Activated naive CD8-positive, alpha-beta T cell (primary cell): ENCODE results near the gene GGN.
"Not testable (repeated sequence)": the region's sequence is repeated elsewhere in the genome, so short reads cannot be mapped to it uniquely, and the experiment has no call there.

Experiments
- H3K27ac Mint-ChIP-seq: one replicate; pipeline ENCODE4 v1.8.0; 2021; ENCODE audit warnings: mixed read lengths
- H3K27me3 Mint-ChIP-seq: one replicate; pipeline ENCODE4 v1.8.0; 2021; ENCODE audit warnings: mixed read lengths
- H3K36me3 Mint-ChIP-seq: one replicate; pipeline ENCODE4 v1.8.0; 2021; ENCODE audit warnings: mixed read lengths
- H3K4me1 Mint-ChIP-seq: one replicate; pipeline ENCODE4 v1.8.0; 2021; ENCODE audit warnings: low read depth, mixed read lengths
- H3K4me3 Mint-ChIP-seq: one replicate; pipeline ENCODE4 v1.8.0; 2021; ENCODE audit warnings: mild to moderate bottlenecking, mixed read lengths
- H3K9me3 Mint-ChIP-seq: one replicate; pipeline ENCODE4 v1.8.0; 2021; ENCODE audit warnings: low read depth, mixed read lengths

Gene GGN, protein sequence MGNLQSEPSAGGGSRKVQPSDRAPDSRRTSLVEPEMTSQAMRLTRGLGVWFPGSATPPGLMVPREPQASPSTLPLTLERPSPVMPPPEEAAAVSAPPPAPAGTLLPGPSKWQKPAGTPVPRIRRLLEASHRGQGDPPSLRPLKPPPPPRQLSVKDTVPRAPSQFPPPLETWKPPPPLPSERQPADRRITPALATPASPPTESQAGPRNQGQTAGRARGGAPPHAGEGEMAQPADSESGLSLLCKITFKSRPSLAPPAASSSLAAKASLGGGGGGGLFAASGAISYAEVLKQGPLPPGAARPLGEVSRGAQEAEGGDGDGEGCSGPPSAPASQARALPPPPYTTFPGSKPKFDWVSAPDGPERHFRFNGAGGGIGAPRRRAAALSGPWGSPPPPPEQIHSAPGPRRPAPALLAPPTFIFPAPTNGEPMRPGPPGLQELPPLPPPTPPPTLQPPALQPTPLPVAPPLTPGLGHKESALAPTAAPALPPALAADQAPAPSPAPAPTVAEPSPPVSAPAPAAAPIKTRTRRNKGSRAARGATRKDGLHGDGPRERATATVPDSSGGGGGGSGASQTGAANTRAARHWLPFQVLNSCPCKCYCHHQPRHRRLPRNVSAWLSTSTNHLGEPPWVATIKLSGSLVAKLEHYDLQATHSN

DNA sequence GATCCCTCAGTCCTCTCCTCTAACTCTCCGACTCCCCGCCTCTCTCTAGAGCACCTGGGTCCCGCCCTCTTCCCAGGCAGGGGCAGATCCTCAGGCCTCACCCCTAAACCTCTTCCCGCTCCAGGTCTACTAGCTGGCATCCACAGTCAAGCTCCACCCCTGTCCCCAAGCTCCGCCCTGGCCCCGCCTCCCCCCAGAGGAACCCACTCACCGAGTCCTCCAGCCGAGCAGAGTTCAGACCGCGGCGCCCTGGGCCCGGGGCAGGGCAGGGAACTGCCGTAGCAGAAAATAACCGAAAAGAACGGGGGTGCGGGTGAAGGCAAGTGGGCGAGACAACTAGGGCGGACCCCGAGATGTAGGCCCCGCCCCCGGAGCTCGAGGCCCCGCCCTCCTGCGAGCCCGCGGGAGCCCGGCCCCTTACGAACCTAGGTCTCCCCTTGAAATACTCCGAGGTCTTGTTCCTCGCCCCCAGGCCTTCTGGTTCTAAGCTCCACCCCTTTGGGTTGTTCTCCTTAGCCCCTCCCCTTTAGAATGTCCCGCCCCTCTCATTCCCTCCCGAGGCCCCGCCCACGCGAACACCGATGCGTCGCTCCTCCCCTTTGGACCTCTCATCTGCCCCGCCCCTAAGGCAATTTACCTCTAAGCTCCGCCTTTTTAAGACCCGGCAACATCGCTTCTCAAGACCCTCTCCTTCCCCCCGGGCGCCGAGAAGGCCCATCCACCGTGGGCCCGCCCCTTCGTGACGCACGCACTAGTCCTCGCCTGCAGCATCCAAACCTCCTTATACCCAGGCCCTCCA lies at the start of gene GGN:
Gene GGN (minus strand): TSS at position 485 of the 799 bp plus-strand sequence. CDS start 773 bp downstream, outside the sequence.
- H3K27me3 Mint-ChIP-seq: peaks cover 3% of the 10 kb centered on the region

DNA sequence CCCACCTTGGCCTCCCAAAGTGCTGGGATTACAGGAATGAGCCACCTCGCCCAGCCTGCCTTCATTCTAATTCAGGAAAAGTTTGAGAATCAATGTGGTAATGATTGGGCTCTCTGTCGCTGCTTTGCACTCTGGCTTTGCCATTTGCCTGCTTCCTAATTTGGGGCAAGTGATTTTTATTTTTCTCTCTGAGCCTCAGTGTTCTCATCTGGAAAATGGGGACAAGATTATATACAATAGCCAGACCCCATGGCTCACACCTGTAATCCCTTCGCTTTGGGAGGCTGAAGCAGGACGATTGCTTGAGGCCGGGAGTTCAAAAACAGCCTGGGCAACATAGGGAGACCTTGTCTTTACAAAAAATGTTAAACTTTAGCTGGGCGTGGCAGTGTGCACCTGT lies 49.5 kb upstream of the GGN start:
- peaks cover 3% of the 10 kb centered on the region for H3K4me1 Mint-ChIP-seq
- H3K4me3 Mint-ChIP-seq: no peak overlapping the region
- H3K9me3 Mint-ChIP-seq: no peaks in the 10 kb centered on the region
- no peaks in the 10 kb centered on the region for H3K36me3 Mint-ChIP-seq
- H3K27me3 Mint-ChIP-seq: peaks cover 10% of the 10 kb centered on the region
- no peak overlapping the region for H3K27ac Mint-ChIP-seq

More for the DNA sequence above, at the start of gene GGN:
- no peaks in the 10 kb centered on the region for H3K9me3 Mint-ChIP-seq
- H3K4me3 Mint-ChIP-seq: peak within 1 kb of the TSS; percentile 91
- H3K4me1 Mint-ChIP-seq: peaks cover 18% of the 10 kb centered on the region
- H3K27ac Mint-ChIP-seq: peak within 1 kb of the TSS; percentile 28
- H3K36me3 Mint-ChIP-seq: peaks cover 10% of the 10 kb centered on the region

DNA sequence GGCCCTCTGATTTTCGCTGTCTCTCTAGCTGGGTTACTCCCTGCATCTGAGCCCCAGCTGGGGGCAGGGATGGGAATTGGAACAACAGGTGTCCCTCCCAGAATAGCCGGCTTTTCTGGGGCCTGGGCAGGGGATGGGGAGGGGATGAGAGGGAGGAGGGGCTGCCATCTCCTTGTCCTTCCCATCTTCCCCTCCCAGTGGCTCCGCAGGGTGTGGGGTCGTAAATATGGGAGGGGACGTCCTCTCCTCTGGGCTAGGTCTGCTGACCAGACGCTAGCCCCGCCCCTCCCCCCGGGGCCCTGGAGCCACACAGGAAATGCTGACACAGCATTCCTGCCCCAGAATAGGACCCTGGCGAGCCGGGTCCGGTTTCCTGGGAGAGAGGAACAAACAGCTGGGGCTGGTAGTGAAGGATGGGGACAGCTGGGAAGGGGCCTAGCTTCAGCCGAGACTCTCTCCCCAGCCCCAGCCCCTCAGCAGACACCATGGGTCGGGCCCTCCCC lies 46.8 kb upstream of the GGN start:
- H3K9me3 Mint-ChIP-seq: no peaks in the 10 kb centered on the region
- H3K4me1 Mint-ChIP-seq: peaks cover 5% of the 10 kb centered on the region
- no peak overlapping the region for H3K27ac Mint-ChIP-seq
- H3K36me3 Mint-ChIP-seq: no peaks in the 10 kb centered on the region
- H3K27me3 Mint-ChIP-seq: peaks cover 8% of the 10 kb centered on the region
- no peak overlapping the region for H3K4me3 Mint-ChIP-seq

DNA sequence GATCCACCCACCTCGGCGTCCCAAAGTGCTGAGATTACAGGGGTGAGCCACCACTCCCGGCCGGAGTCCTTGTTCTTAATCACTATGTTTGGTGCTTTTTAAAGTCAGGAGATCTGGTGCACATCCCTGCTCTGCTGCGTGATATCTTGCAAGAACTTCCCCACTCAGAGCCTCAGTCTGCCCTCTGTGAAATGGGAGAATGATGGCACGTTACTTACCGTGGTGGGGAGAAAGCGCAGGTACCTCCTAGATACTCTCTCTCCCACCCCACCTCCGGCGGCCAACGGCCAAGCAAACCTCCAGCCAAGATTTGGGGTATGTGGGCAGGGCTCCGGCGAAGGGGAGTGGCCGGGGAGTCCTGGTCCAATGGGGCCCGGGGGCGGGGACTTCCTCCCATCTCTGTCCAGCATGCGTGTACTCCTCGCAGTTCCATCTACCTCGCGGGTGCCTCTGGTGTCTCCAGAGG lies 45.5 kb upstream of the GGN start, which contains the start of gene RYR1:
Gene RYR1 (plus strand): TSS at position 424 of the 466 bp plus-strand sequence. CDS start 139 bp downstream, outside the sequence.
- H3K27ac Mint-ChIP-seq: no peak within 1 kb of the TSS
- no peaks in the 10 kb centered on the region for H3K36me3 Mint-ChIP-seq
- peaks cover 11% of the 10 kb centered on the region for H3K27me3 Mint-ChIP-seq

DNA sequence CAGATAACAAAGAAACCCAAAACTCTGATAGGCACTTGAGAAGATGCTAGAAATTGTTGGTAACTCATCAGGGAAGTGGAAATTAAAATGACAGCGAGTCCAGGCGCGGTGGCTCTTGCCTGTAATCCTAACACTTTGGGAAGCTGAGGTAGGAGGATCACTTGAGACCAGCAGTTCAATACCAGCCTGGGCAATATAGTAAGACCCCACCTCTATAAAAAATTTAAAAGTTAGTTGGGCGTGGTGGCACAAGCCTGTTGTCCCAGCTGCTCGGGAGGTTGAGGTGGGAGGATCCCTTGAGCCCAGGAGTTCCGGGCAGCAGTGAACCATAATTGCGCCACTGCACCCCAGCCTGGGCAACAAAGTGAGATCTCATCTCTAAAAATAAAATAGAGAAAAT lies 43.1 kb upstream of the GGN start:
- Mint-ChIP-seq H3K9me3 (no peaks in the 10 kb centered on the region), H3K36me3 (no peaks in the 10 kb centered on the region), H3K27me3 (peaks cover 8% of the 10 kb centered on the region), H3K27ac (no peak overlapping the region), H3K4me3 (no peak overlapping the region), H3K4me1 (peaks cover 22% of the 10 kb centered on the region)

More for the DNA sequence above, 45.5 kb upstream of the GGN start, which contains the start of gene RYR1:
- H3K9me3 Mint-ChIP-seq: no peaks in the 10 kb centered on the region
- H3K4me1 Mint-ChIP-seq: peaks cover 13% of the 10 kb centered on the region
- no peak within 1 kb of the TSS for H3K4me3 Mint-ChIP-seq

DNA sequence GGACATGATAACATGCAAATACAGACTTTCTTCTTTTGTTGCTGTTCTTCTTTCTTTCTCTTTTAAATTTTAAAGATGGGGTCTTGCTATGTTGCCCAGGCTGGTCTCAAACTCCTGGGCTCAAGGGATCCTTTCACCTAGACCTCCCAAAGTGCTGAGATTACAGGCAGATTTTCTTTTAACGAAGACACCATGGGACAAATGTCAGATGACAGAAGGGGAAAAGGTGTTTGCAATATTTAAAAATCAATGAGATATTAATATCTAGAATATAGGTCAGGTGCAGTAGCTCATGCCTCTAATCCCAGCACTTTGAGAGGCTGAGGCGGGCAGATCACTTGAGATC lies 42.0 kb upstream of the GGN start:
- no peaks in the 10 kb centered on the region for H3K9me3 Mint-ChIP-seq
- H3K4me3 Mint-ChIP-seq: no peak overlapping the region
- H3K27ac Mint-ChIP-seq: peak overlapping the region; percentile 93
- H3K36me3 Mint-ChIP-seq: no peaks in the 10 kb centered on the region
- H3K27me3 Mint-ChIP-seq: peaks cover 8% of the 10 kb centered on the region
- H3K4me1 Mint-ChIP-seq: peaks cover 25% of the 10 kb centered on the region

DNA sequence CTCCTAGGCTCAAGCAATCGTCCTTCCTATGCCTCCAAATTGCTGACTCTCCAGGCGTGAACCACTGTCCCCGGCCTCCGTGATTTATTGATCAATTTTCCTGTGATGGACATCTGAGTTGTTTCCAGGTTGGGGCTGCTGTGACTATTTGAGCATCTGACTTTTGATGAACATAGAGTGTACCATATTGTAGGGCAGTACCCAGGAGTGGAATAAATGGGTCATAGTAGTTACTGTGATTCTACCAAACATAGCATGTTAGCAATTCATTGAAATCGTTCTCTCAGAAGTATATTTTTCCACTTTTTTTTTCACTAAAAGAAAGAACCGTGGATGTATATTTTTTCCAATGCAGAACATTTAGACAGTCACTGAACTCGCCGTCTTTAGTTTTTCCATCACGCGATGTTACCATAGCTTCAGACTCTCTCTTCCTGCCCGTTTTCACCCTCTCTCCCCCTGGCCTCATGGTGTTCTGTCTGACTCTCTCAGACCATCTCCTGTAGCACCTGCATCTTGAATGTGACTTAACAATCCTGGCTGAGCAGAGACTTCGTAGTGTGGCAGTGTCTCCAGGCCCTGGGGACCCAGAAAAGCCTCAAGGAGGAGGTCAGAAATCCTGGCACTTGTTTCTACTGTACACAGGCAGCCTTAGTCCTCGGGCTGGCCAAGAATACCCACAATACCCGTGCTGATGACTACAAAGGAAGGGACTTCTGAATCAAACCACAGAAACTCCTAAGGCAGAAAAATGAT lies 41.4 kb upstream of the GGN start:
- Mint-ChIP-seq H3K27ac (peak overlapping the region; percentile 93), H3K9me3 (no peaks in the 10 kb centered on the region)

DNA sequence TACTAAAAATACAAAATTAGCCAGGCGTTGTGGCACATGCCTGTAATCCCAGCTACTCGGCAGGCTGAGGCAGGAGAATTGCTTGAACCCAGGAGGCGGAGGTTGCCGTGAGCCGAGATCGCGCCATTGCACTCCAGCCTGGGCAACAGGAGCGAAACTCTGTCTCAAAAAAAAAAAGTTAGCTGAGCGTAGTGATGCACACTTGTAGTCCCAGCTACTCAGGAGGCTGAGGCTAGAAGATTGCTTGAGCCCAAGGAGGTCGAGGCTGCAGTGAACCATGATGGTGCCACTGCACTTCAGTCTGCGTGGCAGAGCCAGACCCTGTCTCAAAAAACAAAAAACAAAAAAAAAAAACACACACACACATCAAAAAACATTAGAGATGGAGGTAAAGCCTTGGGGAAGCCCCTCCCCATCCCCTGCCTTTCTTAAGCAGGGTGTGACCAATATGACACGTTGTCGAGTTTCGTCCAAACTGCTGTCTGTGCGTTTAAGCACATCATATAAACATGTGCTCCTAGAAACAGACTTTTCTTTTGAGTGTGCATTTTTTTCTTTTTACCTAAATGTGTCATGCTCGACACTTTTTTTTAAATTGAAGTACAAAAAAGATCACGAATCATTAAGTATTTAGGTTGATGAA lies 39.3 kb upstream of the GGN start:
- not testable (repeated sequence) for H3K36me3 Mint-ChIP-seq, H3K27me3 Mint-ChIP-seq, H3K27ac Mint-ChIP-seq, H3K4me3 Mint-ChIP-seq, H3K9me3 Mint-ChIP-seq
- H3K4me1 Mint-ChIP-seq: peaks cover 21% of the 10 kb centered on the region

More for the DNA sequence above, 41.4 kb upstream of the GGN start:
- peak overlapping the region; percentile 42 for H3K4me3 Mint-ChIP-seq
- H3K27me3 Mint-ChIP-seq: peaks cover 7% of the 10 kb centered on the region
- H3K4me1 Mint-ChIP-seq: peaks cover 23% of the 10 kb centered on the region
- no peaks in the 10 kb centered on the region for H3K36me3 Mint-ChIP-seq

DNA sequence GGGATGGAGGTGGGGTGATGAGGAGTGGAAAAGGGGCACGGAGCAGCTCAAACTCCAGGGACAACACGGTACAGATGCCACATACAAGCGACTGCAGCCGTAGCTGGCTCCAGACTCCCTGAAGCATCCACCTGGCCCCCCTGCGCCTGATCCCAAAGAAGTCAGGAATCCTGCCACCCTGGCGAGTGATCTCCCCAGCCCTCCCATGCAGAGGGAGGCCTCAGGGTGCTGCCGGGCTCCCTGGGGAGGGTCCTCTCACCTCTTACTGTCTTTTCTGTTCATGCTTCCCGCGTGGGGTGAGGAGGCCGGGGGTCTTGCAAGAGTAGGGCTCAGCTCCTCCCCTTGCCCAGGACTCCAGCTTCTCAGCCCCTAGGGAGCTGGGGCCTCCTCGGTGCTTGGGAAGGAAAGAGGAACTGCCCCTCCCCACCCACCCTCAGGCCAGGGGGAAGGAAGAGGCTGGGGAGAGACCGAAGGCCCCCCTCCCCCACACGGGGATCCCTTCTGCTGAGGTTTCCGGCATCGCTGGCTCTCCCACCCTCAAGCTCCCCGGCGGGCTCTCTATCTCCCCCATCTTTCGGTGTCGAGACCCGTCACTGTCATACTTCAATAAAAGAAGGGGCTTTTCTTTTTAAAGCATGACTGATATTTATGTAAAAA lies 38.1 kb upstream of the GGN start, which contains the start of gene RASGRP4:
Gene RASGRP4 (minus strand): TSS at position 410 of the 657 bp plus-strand sequence. CDS start 128 bp downstream, at position 282.
- H3K27ac Mint-ChIP-seq: peak within 1 kb of the TSS; percentile 46
- peak within 1 kb of the TSS; percentile 61 for H3K4me3 Mint-ChIP-seq
- peaks cover 21% of the 10 kb centered on the region for H3K4me1 Mint-ChIP-seq
- H3K36me3 Mint-ChIP-seq: no peaks in the 10 kb centered on the region
- H3K9me3 Mint-ChIP-seq: no peaks in the 10 kb centered on the region
- H3K27me3 Mint-ChIP-seq: peaks cover 6% of the 10 kb centered on the region

DNA sequence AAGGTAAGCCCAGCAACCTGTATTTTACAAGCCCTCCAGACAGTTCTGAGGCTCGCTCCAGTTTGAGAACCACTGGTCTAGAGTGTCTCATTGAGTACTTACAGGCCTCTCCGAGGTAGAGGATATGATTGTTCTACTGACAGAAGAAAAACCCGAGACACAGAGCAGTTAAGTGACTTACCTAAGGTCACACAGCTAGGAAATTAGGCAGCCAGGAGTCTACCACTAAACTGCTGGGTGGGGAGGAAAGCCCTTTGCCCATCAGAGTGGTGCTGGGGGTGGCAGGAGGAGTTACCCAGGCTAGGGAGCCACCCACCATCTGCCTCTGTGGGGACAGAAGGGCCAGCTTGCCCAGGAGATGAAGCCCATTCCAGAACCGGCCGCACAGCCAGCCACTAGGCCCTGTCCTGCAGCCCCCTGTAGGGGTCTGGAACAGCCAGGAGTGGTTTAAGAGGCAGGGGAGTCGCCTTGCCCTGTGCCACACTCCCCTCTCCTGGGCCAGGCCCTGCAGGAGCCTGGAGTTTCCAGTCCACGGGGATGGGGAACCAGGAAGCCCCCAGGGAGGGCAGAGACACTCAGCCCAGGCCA lies 37.5 kb upstream of the GGN start:
- Mint-ChIP-seq H3K9me3 (no peaks in the 10 kb centered on the region), H3K36me3 (no peaks in the 10 kb centered on the region), H3K27ac (no peak overlapping the region), H3K4me3 (no peak overlapping the region), H3K27me3 (peaks cover 6% of the 10 kb centered on the region), H3K4me1 (peaks cover 21% of the 10 kb centered on the region)

DNA sequence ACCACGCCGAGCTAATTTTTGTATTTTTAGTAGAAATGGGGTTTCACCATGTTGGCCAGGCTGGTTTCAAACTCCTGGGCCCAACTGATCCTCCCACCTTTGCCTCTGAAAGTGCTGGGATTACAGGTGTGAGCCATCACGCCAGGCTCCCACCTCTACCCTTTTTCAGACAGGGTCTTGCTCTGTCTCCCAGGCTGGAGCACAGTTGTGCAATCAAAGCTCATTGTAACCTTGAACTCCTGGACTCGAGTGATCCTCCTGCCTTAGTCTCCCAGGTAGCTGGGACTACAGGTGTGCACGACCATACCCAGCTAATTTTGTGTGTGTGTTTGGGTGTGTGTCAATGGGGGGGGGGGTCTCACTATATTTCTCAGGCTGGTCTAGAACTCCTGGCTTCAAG lies 36.4 kb upstream of the GGN start:
- H3K9me3 Mint-ChIP-seq: no peaks in the 10 kb centered on the region
- peaks cover 16% of the 10 kb centered on the region for H3K4me1 Mint-ChIP-seq
- H3K4me3 Mint-ChIP-seq: no peak overlapping the region
- no peak overlapping the region for H3K27ac Mint-ChIP-seq
- H3K36me3 Mint-ChIP-seq: no peaks in the 10 kb centered on the region
- peaks cover 3% of the 10 kb centered on the region for H3K27me3 Mint-ChIP-seq

DNA sequence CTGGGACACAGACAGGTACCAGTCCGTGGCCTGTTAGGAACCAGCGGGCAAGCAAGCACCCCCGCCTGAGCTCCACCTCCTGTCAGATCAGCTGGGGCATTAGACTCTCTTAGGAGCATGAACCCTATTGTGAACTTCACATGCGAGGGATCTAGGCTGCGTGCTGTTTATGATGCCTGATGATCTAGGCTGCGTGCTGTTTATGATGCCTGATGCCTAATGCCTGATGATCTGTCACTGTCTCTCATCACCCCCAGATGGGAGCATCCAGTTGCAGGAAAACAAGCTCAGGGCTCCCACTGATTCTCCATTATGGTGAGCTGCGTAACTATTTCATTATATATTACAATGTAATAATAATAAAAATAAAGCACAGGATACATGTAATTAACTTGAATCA lies 34.6 kb upstream of the GGN start:
- H3K36me3 Mint-ChIP-seq: no peaks in the 10 kb centered on the region
- no peaks in the 10 kb centered on the region for H3K9me3 Mint-ChIP-seq
- H3K27ac Mint-ChIP-seq: no peak overlapping the region
- no peak overlapping the region for H3K4me3 Mint-ChIP-seq
- H3K4me1 Mint-ChIP-seq: peaks cover 19% of the 10 kb centered on the region
- H3K27me3 Mint-ChIP-seq: peaks cover 2% of the 10 kb centered on the region

DNA sequence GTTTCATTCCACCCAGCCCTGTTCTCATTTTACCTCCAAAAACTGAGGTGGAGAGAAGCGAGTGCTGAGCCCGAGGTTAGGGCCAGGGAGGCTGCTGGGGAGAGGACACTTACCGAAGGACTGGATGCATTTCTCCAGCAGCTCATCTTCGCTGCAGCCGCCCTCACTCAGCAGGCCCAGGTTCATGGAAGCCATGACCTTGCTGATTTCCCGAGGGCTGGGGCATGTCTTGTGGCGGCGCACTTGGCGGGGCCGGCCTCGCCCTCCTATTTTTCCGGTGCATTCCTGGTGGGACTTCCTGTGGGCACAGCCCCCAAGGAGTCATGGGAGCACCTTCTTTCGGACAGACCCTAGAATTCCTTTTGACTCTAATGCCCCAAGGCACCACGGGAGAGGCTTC lies 34.0 kb upstream of the GGN start:
- H3K4me3 Mint-ChIP-seq: no peak overlapping the region
- H3K27me3 Mint-ChIP-seq: peaks cover 2% of the 10 kb centered on the region
- no peaks in the 10 kb centered on the region for H3K9me3 Mint-ChIP-seq
- no peaks in the 10 kb centered on the region for H3K36me3 Mint-ChIP-seq
- H3K4me1 Mint-ChIP-seq: peaks cover 23% of the 10 kb centered on the region
- H3K27ac Mint-ChIP-seq: no peak overlapping the region
